Muscle of leg (tissue), 11 donors: Measurements from ENCODE around the gene ZIC5. TPM values are rescaled to one million over a fixed set of nuclear protein-coding genes. Genes with fewer than 3 reads are reported as not detected.

Experiments used
- DNase-seq: peaks from one replicate; pipeline ENCODE4 v3.0.0; 2013
- H3K27ac ChIP-seq: one replicate; pipeline ENCODE4 v1.5.1; 2013; ENCODE audit warnings: mild to moderate bottlenecking, low read length, control low read depth
- H3K27me3 ChIP-seq: one replicate; pipeline ENCODE4 v1.6.1; 2013; ENCODE audit warnings: low read length; ENCODE audit not compliant: control insufficient read depth, insufficient read depth
- H3K36me3 ChIP-seq: one replicate; pipeline ENCODE4 v1.6.1; 2013; ENCODE audit warnings: low read length; ENCODE audit not compliant: control insufficient read depth, insufficient read depth
- H3K4me1 ChIP-seq: one replicate; pipeline ENCODE4 v1.6.1; 2013; ENCODE audit warnings: low read length; ENCODE audit not compliant: control insufficient read depth, insufficient read depth
- H3K4me3 ChIP-seq: one replicate; pipeline ENCODE4 v1.5.1; 2013; ENCODE audit warnings: low read length, control low read depth
- H3K9me3 ChIP-seq: replicated peaks from 2 replicates; pipeline ENCODE4 v1.6.1; 2013; ENCODE audit warnings: low read depth, low read length; ENCODE audit not compliant: control insufficient read depth
- WGBS: methylation state at CpG from one replicate; pipeline ENCODE4 v1.1.5; 2013; ENCODE audit warnings: missing lambda C conversion rate; ENCODE audit not compliant: insufficient coverage; 5-methylcytosine and 5-hydroxymethylcytosine counted together
- polyA plus RNA-seq, 8 donors: library from polyadenylated mRNA; unstranded; fragments of 120-200 nt; gene quantifications; one replicate each; pipeline versions ENCODE4 v1.2.1 to v1.2.3, GENCODE V29; 2013; ENCODE audit warnings: inconsistent platforms in 1 of 8, low replicate concordance in 1 of 8; ENCODE audit not compliant: insufficient read length in 8 of 8, insufficient read depth in 1 of 8
- total RNA-seq: library from RNA; stranded (reverse); fragments of 120-200 nt; gene quantifications from one replicate; pipeline ENCODE4 v1.2.4, GENCODE V29; 2013

The ZIC5 gene
- total and polyA plus RNA-seq, 9 donors, result 0.03 TPM; not detected in 8

GRCh38 chr13:99913167-99913566 is 58.4 kb downstream of the ZIC5 start:
- Histone ChIP-seq H3K4me3 (no peak overlapping the region), H3K9me3 (no peaks in the 10 kb centered on the region), H3K4me1 (no peaks in the 10 kb centered on the region), H3K27me3 (peaks cover 46% of the 10 kb centered on the region), H3K27ac (no peak overlapping the region), H3K36me3 (no peaks in the 10 kb centered on the region)
- 93% methylated on average over 4 of the region's 7 CpGs for WGBS
- no peak for DNase-seq

Other genes starting within 250 kb of the ZIC5 start
- gene ZIC2, start 10.0 kb upstream of the ZIC5 start, total RNA-seq, result not detected
- gene ZIC2, start 10.0 kb upstream of the ZIC5 start, polyA plus RNA-seq, result under 1 TPM in 2 of 8 donors, not detected in 6; 0.11 to 0.13 TPM
- 35.5 TPM for gene PCCA, start 117.3 kb upstream of the ZIC5 start, total RNA-seq
- gene PCCA, start 117.3 kb upstream of the ZIC5 start, polyA plus RNA-seq, result 10 to 100 TPM; 23.9 to 33.4 (median 27.7) TPM